ENCODE measurements around the gene BRPF1. TPM values are rescaled to one million over a fixed set of nuclear protein-coding genes. Genes with fewer than 3 reads are reported as not detected.
A peak's percentile ranks its signal among the peaks of the same experiment; 100 is the strongest.

Gene BRPF1
- total RNA-seq, 1 donor from 2014 or later: 40.6 TPM

DNA sequence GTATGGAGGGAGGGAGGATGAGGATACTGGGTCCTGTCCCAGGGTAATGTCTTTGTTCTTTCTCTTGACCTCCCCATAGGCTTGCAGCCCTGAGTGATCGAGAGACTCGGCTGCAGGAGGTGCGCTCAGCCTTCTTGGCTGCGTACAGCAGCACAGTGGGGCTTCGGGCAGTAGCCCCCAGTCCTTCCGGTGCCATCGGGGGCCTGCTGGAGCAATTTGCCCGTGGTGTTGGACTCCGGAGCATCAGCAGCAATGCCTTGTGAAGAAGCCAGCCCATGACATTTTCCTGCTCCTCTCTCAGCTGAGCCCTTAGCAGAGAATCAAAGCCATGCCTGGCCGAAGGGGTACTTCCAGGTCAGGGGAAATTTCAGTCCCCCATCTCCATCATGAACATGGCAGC is 29.8 kb upstream of the BRPF1 start:
- TF ChIP-seq, protein P1, sequence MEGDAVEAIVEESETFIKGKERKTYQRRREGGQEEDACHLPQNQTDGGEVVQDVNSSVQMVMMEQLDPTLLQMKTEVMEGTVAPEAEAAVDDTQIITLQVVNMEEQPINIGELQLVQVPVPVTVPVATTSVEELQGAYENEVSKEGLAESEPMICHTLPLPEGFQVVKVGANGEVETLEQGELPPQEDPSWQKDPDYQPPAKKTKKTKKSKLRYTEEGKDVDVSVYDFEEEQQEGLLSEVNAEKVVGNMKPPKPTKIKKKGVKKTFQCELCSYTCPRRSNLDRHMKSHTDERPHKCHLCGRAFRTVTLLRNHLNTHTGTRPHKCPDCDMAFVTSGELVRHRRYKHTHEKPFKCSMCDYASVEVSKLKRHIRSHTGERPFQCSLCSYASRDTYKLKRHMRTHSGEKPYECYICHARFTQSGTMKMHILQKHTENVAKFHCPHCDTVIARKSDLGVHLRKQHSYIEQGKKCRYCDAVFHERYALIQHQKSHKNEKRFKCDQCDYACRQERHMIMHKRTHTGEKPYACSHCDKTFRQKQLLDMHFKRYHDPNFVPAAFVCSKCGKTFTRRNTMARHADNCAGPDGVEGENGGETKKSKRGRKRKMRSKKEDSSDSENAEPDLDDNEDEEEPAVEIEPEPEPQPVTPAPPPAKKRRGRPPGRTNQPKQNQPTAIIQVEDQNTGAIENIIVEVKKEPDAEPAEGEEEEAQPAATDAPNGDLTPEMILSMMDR (IDR thresholded peaks at IDR 0.05; ENCODE audit: unreplicated experiment): no peak
- H3K9me3 Mint-ChIP-seq (ENCODE audit: unreplicated experiment): no peaks in the 10 kb centered on the region
- H3K27ac Mint-ChIP-seq (ENCODE audit: unreplicated experiment): no peak overlapping the region
- no peak for DNase-seq (ENCODE audit: low spot score)
- peaks cover 10% of the 10 kb centered on the region for H3K27me3 Mint-ChIP-seq (ENCODE audit: unreplicated experiment)
- H3K36me3 Mint-ChIP-seq (ENCODE audit: low read depth, unreplicated experiment): peaks cover 26% of the 10 kb centered on the region
- H3K4me1 Mint-ChIP-seq (ENCODE audit: unreplicated experiment): peaks cover 3% of the 10 kb centered on the region
- no peak overlapping the region for H3K4me3 Mint-ChIP-seq (ENCODE audit: unreplicated experiment)

DNA sequence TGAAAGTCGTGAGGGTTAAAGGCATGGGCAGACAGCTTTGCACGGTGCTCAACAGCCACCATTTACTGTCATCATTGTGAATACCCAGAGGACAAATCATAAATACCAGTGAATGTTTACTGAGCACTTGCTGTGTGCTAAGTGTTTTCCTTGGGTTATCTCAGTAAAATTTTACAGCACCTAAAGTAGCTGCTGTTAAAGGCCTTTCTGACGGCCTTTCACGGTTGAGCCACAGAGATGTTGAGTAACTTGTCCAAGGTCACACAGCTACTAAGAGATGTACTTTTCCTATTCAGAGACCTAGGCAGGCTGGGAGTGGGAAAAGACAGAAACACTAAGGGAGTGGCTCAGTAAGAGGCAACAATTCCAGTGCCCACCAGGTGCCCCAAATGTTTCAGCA is 28.3 kb upstream of the BRPF1 start:
- Mint-ChIP-seq H3K36me3 (ENCODE audit: low read depth, unreplicated experiment) (peaks cover 21% of the 10 kb centered on the region), H3K27me3 (ENCODE audit: unreplicated experiment) (peaks cover 7% of the 10 kb centered on the region), H3K27ac (ENCODE audit: unreplicated experiment) (no peak overlapping the region), H3K4me1 (ENCODE audit: unreplicated experiment) (peaks cover 3% of the 10 kb centered on the region), H3K4me3 (ENCODE audit: unreplicated experiment) (no peak overlapping the region), H3K9me3 (ENCODE audit: unreplicated experiment) (no peaks in the 10 kb centered on the region)
- DNase-seq (ENCODE audit: low spot score): no peak
- TF ChIP-seq, protein P1 (IDR thresholded peaks at IDR 0.05; ENCODE audit: unreplicated experiment): no peak

DNA sequence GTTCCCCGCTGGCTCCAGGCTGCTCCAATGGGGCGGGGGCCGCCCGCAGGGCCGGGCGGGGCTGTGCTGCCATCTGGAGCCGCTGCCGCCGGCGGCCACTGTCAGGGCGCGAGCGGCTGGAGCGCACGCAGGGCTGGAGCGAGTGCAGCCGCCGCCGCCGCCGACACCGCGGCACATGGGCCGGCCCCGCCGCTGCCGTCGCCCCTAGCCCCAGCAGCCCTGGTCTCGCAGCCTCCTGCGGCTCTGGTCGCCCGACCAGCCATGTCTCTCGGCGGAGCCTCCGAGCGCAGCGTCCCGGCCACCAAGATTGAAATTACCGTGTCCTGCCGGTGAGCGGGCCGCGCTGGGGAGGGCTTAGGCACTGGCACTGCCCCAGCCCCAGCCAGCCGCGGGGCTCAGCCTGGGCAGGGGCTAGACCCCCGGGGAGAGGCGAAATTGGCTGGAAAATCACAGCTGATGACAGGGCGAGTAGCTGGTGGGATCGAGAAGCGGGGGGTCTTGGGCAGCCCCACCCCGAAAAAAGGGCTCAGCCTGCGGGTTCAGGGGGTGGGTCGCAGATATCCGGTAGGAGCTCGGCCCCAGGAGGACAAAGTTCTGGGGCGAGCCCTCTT is 27.7 kb upstream of the BRPF1 start, which contains the start of gene CPNE9:
CPNE9 (plus strand) TSS at position 98 of the 611 bp plus-strand sequence; CDS start at position 262, 164 bp downstream.
- no peaks in the 10 kb centered on the region for H3K9me3 Mint-ChIP-seq (ENCODE audit: unreplicated experiment)
- DNase-seq (ENCODE audit: low spot score): peak; percentile 28
- TF ChIP-seq, protein P1 (IDR thresholded peaks at IDR 0.05; ENCODE audit: unreplicated experiment): no peak
- peaks cover 3% of the 10 kb centered on the region for H3K4me1 Mint-ChIP-seq (ENCODE audit: unreplicated experiment)
- peaks cover 22% of the 10 kb centered on the region for H3K36me3 Mint-ChIP-seq (ENCODE audit: low read depth, unreplicated experiment)
- no peak within 1 kb of the TSS for H3K4me3 Mint-ChIP-seq (ENCODE audit: unreplicated experiment)
- no peak within 1 kb of the TSS for H3K27ac Mint-ChIP-seq (ENCODE audit: unreplicated experiment)
- H3K27me3 Mint-ChIP-seq (ENCODE audit: unreplicated experiment): peaks cover 7% of the 10 kb centered on the region

DNA sequence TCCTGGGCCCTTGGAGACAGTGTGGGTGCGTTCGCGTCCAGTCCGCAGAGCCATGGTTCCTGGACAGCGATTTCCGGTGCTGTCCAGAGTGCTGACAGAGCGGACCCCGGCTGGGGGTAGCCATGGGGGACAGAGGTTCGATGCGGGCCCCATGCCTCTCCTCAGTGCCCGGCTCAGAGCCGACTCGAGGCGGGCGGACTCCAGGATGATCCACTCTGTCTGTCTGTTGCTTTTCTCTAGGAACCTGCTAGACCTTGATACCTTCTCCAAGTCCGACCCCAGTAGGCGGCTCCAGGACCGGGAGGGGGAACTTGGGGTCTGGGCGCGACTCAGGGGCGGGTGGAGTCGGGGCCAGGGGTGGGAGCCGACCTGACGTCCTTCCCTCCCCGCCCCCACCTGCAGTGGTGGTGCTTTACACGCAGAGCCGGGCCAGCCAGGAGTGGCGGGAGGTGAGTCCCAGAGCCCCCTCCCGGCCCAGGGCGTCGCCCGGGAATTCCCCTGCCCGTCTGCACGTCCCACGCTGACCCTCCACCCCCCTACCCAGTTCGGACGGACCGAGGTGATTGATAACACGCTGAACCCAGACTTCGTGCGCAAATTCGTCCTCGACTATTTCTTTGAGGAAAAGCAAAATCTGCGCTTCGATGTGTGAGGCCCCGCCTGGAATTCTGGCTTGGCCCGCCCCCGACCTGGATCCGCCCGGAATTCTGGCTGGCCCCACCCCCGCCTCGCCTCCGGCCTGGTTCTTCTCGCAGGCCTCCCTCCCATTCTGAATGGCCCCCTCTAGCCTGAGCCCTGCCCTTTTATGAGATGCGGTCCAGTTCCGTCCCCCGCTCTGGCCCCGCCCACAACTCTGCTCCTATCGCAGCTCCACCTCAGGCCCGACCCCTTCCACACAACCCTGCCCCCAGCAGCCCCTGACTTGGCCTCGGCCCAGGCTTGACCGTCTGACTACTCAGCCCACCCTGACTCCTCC is 26.9 kb upstream of the BRPF1 start:
- peaks cover 7% of the 10 kb centered on the region for H3K27me3 Mint-ChIP-seq (ENCODE audit: unreplicated experiment)
- H3K4me1 Mint-ChIP-seq (ENCODE audit: unreplicated experiment): peaks cover 3% of the 10 kb centered on the region
- peaks cover 16% of the 10 kb centered on the region for H3K36me3 Mint-ChIP-seq (ENCODE audit: low read depth, unreplicated experiment)
- no peak overlapping the region for H3K27ac Mint-ChIP-seq (ENCODE audit: unreplicated experiment)
- no peaks in the 10 kb centered on the region for H3K9me3 Mint-ChIP-seq (ENCODE audit: unreplicated experiment)
- TF ChIP-seq, protein P1 (IDR thresholded peaks at IDR 0.05; ENCODE audit: unreplicated experiment): no peak
- peak; percentile 62 for DNase-seq (ENCODE audit: low spot score)
- H3K4me3 Mint-ChIP-seq (ENCODE audit: unreplicated experiment): no peak overlapping the region
